HG02642 (cell line): ENCODE data around the gene STYX.

Experiments used
- ATAC-seq: cut with Tn5 transposase; IDR thresholded peaks from one replicate; pipeline ENCODE4 v1.9.1; 2021; ENCODE audit warnings: mild to moderate bottlenecking; ENCODE audit not compliant: unreplicated experiment, poor library complexity

STYX gene

DNA sequence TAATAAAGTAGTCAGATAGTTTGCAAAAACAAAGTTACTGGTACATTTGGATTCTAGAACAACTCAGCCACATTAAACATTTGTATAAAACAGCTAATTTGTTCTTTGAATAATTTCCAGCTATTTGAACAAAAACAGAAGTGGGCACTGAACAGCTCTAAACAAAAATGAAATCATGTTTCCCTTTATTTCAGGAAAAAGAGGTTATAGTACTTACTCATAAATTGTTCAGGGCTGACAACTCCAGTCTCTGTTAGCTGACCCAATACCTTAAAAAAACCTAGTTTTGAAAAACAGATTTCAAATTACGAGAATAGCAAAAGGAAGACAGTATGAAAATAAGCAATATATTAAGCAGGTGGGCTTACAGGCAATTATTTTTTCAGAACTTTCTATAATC lies 53.2 kb downstream of the STYX start:
- no peak for ATAC-seq

DNA sequence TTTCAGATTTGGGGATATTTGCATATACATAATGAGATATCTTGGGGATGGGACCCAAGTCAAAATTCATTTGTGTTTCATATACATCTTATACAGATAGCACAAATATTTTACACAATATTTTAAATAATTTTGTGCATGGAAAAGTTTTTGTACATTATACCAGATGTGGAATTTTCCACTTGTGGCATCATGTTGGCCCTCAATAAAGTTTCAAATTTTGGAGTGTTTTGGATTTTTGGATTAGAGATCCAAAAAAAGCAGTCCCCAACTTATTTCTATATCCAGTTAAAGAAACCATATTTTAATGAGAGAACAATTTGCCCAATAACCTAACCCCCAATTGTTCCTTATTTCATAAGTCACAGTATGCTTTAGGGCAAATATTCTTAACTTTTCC lies 56.9 kb downstream of the STYX start:
- ATAC-seq: no peak

DNA sequence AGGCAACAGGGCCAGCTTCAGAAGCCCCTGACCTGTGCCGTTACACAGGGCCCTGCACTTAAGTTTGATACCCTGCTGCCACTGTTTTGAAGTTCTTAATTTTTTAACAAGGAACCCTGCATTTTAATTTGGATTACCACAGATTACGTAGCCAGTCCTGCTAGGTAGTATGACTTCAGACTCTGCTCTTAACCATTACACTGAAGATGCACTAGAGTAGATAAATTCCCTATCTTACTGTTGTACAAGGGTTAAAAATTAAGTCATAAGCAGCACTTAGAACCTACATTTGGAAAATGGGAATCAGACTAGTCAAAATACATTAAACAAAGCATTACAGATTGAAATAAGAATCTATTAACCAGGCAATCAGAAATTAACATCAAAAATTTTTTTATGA lies 59.2 kb downstream of the STYX start:
- ATAC-seq: no peak

DNA sequence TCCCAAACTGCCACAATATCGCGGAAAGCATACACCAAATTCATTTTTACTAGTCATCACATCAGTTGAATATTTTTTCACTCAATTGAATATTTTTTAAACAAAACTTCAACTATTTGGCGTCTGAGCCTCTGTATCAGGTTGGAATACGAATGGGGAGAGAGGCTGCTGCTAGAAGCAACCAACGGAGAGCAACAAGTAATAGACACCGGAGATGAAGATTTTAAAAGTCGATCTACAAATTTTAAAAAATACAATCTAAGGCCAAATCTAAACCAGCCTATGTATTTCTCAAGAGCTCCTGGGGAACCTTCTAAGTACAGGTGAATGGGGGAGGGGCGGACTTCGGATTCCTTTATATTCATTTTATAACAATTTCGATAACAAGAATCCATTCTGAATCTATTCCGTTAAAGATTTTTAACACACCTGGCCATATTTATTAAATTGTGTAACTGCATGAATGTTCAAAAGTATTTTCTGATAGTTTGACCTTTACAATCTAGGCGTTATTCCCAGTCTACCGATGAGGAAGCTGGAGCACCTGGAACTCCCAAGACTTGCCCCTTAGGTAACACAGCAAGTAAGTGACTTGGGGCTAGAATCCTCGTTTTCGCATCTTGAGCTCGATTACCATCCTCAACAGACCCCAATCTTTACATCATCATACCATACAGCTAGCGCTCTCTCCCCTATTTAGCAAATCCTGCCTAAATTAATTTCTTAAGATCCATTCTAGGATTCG lies 60.2 kb downstream of the STYX start:
- ATAC-seq: no peak

DNA sequence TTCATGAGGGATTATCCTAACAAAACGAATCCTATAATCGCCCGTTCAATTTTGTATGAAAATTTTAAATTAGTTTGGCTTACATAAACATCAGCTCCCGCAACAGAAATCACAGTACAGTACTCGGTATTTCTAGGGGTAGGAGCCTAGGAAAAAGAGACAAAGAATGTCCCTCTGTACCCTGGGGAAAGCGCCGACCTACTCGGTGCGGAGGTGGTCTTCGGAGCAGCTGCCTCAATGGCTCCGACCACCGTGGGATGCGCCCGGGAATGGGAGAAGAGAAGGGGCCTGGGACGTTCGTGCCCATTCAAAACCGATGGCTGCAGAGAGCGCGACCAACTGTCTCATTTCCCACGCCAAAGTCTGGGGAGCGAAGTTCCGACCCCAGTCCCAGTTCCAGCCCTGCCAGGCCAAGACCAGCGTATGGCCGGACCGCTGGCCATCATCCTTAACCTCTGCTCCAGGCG lies 60.8 kb downstream of the STYX start:
- ATAC-seq: no peak

DNA sequence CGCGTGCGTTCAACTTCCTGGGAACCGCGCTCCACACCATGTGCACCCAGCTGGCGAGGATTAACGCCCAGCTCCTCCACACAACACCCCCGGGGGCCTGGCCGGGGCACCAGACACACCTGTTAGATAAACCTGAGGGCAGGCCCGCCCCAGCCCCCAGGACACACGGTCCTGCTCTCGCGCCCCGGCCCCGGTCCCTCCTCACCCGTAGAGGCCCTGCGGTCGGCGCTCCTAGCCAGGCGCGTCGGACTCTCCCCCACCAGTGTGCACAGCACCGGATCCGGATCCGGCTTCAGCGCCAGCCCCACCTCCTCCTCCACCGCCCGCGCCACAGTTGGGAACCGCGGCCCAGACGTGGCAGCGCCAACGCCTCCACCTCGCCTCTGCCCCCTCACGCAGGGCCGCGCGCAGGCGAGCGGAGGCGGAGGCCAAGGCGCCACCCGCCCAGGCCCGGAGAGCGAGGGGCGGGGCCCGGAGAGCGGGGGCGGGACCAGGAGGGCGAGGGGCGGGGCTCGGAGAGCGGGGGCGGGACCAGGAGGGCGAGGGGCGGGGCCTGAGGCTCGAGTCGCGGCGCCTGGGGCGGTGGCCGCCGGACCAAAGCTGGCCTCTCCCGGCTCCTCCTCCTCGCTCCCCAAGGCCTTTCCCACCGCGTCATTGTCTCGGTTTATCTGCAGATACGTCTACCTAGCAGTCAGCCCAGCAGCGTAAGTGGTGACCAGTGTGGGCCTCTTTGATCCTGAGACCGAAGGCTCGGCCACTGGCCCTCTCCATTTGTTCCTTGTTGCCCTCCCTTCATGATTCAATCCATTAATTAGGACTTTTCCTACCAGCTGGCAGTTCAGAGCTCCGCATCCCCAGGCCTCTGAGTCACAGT lies 61.5 kb downstream of the STYX start, which contains the start of gene GNPNAT1:
Gene GNPNAT1 (minus strand): TSS at position 385 of the 874 bp plus-strand sequence. CDS start 6,957 bp downstream, outside the sequence.
- ATAC-seq: peak; percentile 95

DNA sequence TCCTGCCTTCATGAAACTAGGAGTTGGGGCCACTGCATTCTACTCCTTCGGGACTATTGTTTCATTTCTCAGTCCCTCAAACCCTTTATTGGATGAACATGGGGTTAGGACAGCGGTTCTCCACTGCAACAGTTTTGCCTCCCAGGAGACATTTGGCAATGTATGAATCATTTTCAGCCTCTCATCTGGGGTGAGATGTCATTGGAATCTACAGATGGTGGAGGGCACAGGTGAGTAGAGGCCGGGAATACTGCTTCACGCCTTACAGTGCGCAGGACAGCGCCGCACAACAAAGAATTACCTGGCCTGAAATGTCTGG lies 62.1 kb downstream of the STYX start:
- no peak for ATAC-seq

DNA sequence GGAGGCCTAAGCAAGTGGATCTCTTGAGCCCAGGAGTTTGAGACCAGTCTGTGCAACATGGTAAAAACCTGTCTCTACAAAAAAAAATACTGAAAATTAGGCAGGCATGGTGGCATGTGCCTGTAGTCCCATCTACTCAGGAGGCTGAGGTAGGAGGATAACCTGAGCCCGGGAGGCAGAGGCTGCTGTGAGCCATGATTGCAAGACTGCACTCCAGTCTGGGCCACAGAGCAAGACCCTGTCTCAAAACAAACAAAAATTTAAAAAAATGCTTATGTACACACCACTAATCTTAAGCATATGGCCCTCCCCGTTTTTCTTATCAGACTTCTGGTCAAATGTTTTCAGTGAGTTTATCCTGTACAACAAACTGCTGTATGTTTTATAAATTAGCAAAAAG lies 63.1 kb downstream of the STYX start:
- no peak for ATAC-seq

DNA sequence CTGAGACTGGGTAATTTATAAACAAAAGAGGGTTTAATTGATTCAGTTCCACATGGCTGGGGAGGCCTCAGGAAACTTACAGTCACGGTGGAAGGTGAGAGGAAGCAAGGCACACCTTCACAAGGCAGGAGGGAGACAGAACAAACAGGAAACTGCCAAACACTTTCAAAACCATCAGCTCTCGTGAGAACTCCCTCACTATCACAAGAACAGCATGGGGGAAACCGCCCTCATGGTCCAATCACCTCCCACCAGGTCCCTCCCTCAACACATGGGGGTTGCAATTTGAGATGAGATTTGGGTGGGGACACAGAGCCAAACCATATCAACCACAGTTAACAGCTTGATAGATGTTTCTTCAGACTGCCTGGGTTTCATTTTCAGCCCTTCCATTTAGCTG lies 67.7 kb downstream of the STYX start:
- ATAC-seq: no peak

DNA sequence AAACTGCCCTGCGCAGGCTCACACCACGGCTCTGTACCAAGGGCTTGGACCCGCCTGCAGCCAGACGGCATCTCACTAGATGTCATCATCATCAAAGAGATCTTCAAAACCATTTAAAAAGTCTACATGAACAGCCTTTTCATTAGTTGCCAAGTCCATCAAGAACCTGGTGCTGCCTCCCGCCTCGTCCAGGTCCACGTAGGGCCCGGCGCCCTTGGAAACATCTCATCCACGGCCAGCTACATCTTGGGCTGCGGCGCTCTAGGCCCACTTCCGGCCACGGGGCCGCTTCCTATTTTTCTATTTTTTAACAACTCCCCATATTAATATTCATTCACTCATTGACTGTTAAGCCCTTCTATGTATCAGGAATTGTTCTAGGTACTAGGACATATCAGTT lies 68.9 kb downstream of the STYX start:
- ATAC-seq: no peak

DNA sequence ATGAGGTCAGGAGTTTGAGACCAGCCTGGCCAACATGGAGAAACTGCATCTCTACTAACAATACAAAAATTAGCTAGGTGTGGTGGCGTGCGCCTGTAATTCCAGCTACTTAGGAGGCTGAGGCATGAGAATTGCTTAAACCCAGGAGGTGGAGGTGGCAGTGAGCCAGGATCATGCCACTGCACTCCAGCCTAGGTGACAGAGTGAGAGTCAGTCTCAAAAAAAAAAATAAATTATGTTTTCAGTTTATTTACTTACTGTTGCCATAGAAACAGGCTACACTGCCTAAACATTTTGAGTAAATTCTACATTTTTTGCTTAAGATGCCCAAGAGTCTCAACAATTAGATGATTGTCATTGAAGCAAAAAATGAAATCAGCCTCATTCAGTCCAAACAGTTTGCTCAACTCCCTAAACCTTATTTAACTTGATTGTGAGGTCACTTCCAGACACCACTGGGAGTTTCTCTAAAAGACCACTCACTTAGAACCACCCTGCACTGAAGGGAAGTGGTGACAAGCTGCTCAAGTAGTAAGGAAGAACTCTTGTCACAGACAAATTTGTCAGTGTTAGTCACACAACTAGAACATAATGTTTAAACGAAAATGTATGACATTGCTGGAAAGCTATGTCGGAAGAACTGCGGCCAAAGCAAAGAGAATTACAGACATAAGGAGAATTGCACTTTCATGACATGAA lies 71.2 kb downstream of the STYX start:
- ATAC-seq: no peak

DNA sequence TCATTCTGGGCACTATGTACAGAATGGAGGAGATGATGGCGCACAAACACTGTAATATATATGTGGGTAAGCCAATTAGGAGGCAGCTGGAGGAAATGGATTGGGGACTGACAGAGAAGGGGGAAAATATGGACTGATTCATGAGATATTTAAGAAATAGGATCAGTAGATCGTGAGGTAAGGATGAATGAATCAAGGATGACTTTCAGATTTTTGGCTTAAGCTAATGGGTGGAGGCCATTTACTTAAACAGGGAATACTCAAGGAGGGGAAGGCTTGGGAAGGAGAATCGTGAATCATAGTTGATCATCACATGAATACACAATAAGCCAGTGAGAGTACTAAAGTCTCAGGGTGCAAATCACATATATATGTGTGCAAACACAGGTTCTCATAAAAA lies 72.6 kb downstream of the STYX start:
- ATAC-seq: no peak

DNA sequence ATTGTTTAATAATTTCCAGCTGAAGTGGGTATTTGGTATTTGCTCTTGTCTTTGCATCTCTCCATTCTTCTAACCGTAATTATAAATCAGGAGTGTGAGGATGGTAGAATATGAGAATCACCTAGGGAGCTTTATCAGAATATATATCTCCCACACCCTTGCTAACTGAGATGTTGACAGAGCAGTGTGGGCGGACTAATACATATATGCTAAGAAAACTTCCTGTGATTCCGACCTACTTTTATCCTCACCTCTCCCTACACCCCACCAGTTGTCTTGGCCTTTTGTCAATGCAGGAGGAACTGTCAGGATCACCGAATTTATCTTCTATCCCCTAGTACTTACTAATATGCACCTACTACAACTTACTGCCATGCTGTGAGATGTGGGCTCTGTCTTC lies 76.1 kb downstream of the STYX start:
- no peak for ATAC-seq

DNA sequence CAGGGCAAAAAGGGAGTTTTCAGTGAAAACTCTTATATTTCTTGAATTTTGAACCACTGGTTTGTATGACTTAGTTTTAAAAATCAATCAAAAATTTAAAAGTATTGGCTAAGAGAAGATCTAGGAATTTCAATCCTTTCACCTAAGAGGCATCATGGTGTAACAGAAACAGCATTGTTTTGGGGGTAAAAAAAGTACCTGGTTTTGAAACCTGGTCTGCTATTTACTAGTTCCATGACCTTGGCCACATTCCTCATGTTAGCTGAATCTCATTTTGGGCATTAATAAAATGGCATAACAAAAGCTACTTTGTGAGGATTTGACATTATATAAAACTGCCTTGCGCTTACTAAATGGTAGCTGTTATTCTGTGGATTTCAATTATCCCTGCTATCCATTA lies 78.1 kb downstream of the STYX start:
- ATAC-seq: no peak

DNA sequence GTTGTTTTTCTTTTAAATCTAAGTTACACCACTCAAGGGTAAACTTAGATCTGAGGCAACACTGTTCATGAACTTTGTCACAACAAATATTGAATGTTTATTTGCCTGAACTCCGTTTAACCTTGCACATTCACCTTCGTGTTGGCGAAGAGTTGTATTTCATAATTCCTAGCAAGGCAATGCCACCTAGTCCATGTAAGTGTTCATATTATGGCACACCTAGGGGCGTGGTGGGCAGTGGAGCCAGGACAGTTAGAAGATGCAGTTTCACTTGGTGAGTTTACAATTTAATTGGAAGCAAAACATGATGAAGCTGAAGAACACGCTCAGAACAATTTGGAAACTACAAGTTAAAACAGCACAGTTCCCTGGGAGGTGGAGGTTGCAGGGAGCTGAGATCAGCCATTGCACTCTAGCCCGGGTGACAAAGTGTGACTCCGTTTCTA lies 91.9 kb downstream of the STYX start:
- no peak for ATAC-seq

DNA sequence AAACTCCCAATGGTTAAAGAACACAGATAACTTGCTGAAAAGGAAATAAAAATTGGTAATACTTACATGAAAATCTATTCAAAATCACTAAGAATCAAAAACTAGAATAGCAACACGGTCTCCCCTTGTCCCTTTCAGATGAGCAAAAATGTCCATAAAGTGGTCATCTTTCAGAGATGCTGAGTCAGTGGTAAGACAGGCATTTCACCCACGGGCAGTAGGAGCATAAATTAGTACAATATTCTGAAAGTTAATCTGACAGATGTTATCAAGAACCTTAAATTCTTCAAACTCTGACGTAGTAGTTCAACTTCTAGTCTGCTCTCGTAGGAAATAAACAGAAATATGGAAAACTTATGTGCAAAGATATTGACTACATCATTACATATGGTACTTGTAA lies 94.5 kb downstream of the STYX start:
- ATAC-seq: no peak
